Fibroblast of lung (primary cell): ENCODE measurements around the gene FREM1. TPM values are rescaled to one million over a fixed set of nuclear protein-coding genes. Genes with fewer than 3 reads are reported as not detected.
A peak's percentile ranks its signal among the peaks of the same experiment; 100 is the strongest.

Source experiments
- DNase-seq, 2 donors: peaks; one replicate each; pipeline versions ENCODE4 v3.0.0 to v3.0.0-alpha.2; 2010; ENCODE audit warnings: low read depth in 2 of 2
- H2AFZ ChIP-seq: 2 replicates; pipeline ENCODE4 v1.5.1; 2012; ENCODE audit warnings: low read length, control low read depth, inconsistent platforms
- H3K27ac ChIP-seq: 2 replicates; pipeline ENCODE4 v1.5.1; 2011; ENCODE audit warnings: low read length, control low read depth; ENCODE audit not compliant: insufficient read depth
- H3K27me3 ChIP-seq: 2 replicates; pipeline ENCODE4 v1.5.1; 2011; ENCODE audit warnings: mild to moderate bottlenecking, low read length; ENCODE audit not compliant: control insufficient read depth, insufficient read depth
- H3K36me3 ChIP-seq: 2 replicates; pipeline ENCODE4 v1.5.1; 2011; ENCODE audit warnings: low read length; ENCODE audit not compliant: control insufficient read depth, insufficient read depth
- H3K4me1 ChIP-seq: 2 replicates; pipeline ENCODE4 v1.5.1; 2011; ENCODE audit warnings: low read length; ENCODE audit not compliant: control insufficient read depth, insufficient read depth; ENCODE audit errors: extremely low read depth
- H3K4me2 ChIP-seq: 2 replicates; pipeline ENCODE4 v1.5.1; 2011; ENCODE audit warnings: low read length, control low read depth; ENCODE audit not compliant: insufficient read depth; ENCODE audit errors: extremely low read depth
- H3K4me3 ChIP-seq, 4 experiments: fragments of 200-600 bp in 1 of 4; sonication (generic) in 1 of 4; replicated peaks in 1 of 4; 2 replicates each; pipeline ENCODE4 v1.5.1; 2011 to 2016; ENCODE audit warnings: low read length in 4 of 4, low read depth in 3 of 4, mild to moderate bottlenecking in 3 of 4, control low read depth in 2 of 4, inconsistent platforms in 1 of 4, mixed read lengths in 1 of 4; ENCODE audit not compliant: insufficient read depth in 1 of 4; ENCODE audit errors: control extremely low read depth in 1 of 4
- H3K79me2 ChIP-seq: 2 replicates; pipeline ENCODE4 v1.5.1; 2012; ENCODE audit warnings: mild to moderate bottlenecking, low read length, inconsistent platforms; ENCODE audit not compliant: control insufficient read depth, insufficient read depth
- H3K9ac ChIP-seq: 2 replicates; pipeline ENCODE4 v1.5.1; 2011; ENCODE audit warnings: mild to moderate bottlenecking, low read length, control low read depth; ENCODE audit not compliant: insufficient read depth
- H3K9me3 ChIP-seq: 2 replicates; pipeline ENCODE4 v1.5.1; 2012; ENCODE audit warnings: low read depth, low read length; ENCODE audit not compliant: control insufficient read depth, insufficient read depth
- H4K20me1 ChIP-seq: 2 replicates; pipeline ENCODE4 v1.5.1; 2011; ENCODE audit warnings: low read length; ENCODE audit not compliant: control insufficient read depth, insufficient read depth; ENCODE audit errors: extremely low read depth
- EZH2 ChIP-seq: IDR thresholded peaks from 2 replicates; pipeline ENCODE4 v1.5.1; 2012; ENCODE audit warnings: low read length, control low read depth, mild to moderate bottlenecking; ENCODE audit errors: missing control alignments
- polyA plus RNA-seq, 2 donors: library from polyadenylated mRNA; depleted of rRNA in 1 of 2; stranded (reverse) in 1 of 2; unstranded in 1 of 2; fragments of >200 nt; gene quantifications; 2 replicates each; pipeline ENCODE4 v1.2.1, GENCODE V29; 2011 to 2012; ENCODE audit warnings: missing spikeins in 1 of 2
- total RNA-seq: library from RNA; depleted of rRNA; stranded (reverse); fragments of >200 nt; gene quantifications from 2 replicates; pipeline ENCODE4 v1.2.1, GENCODE V29; 2014
- TF ChIP-seq, protein P1 (sequence below), 2 donors: IDR thresholded peaks in 1 of 2; conservative IDR thresholded peaks in 1 of 2; 1 replicate in 1 of 2; 2 replicates in 1 of 2; pipeline ENCODE4 v1.5.1; 2011 to 2012; ENCODE audit warnings: low read length in 2 of 2, control low read depth in 1 of 2, inconsistent platforms in 1 of 2, low read depth in 1 of 2, mild to moderate bottlenecking in 1 of 2

The FREM1 gene
- total and polyA plus RNA-seq, 2 donors (not counting 1 experiment from before 2014, with no cell fraction given), result under 0.01 to 0.01 TPM

DNA sequence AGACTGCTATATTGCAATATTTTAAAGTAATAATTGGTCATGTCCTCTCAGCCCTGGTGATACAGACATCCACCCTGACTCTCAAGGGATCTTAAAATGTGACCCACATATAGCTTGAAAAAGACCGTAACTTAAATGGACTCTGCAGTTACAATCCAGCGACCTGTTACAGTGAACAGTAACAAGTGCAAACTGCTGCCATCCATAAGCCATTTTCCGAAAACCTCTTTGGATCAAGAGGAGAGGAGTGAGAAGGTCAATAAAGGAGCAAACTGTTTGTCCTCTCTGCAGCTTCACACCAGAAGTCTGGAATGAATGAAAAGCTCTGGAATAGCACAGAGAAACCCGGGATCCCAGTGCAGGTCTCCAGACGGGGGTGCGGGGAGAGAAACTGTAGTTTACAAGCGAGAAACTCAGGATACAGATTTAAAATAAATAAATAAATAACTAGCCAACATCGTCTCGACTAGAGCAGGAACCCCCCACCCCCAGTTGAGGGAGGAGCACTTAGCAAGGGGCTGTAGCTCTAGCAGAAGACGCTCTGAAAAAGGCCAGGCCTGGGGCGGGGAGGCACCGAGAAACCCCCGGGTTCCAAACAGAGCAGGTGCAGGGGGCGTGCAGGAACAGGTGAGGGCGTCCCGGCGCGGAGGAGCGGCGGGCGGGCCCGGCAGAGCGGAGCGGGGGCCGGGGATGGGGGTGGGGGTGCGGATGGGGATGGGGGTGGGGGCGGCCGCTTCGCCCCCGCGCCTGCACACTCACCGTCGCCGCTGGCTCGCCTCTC lies 217.6 kb downstream of the FREM1 start:
- H3K4me3 ChIP-seq, result peak overlapping the region; percentile 71 to 77 (median 74)
- H3K27ac ChIP-seq, result peak overlapping the region; percentile 16
- no peaks in the 10 kb centered on the region for H3K9me3 ChIP-seq
- H3K9ac ChIP-seq, result peak overlapping the region; percentile 62
- H3K4me1 ChIP-seq, result no peaks in the 10 kb centered on the region
- peak; percentile 12 to 30 for DNase-seq
- H2AFZ ChIP-seq, result peak overlapping the region; percentile 86
- no peak for TF ChIP-seq EZH2
- TF ChIP-seq, protein P1, sequence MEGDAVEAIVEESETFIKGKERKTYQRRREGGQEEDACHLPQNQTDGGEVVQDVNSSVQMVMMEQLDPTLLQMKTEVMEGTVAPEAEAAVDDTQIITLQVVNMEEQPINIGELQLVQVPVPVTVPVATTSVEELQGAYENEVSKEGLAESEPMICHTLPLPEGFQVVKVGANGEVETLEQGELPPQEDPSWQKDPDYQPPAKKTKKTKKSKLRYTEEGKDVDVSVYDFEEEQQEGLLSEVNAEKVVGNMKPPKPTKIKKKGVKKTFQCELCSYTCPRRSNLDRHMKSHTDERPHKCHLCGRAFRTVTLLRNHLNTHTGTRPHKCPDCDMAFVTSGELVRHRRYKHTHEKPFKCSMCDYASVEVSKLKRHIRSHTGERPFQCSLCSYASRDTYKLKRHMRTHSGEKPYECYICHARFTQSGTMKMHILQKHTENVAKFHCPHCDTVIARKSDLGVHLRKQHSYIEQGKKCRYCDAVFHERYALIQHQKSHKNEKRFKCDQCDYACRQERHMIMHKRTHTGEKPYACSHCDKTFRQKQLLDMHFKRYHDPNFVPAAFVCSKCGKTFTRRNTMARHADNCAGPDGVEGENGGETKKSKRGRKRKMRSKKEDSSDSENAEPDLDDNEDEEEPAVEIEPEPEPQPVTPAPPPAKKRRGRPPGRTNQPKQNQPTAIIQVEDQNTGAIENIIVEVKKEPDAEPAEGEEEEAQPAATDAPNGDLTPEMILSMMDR (conservative IDR thresholded peaks at IDR 0.05 in 1 of 2, IDR thresholded peaks at IDR 0.05 in 1 of 2; ENCODE audit: low read depth in 1 of 2, low read length in 2 of 2), result no peak
- H3K27me3 ChIP-seq, result peaks cover 3% of the 10 kb centered on the region
- H3K79me2 ChIP-seq, result peaks cover 3% of the 10 kb centered on the region
- no peaks in the 10 kb centered on the region for H4K20me1 ChIP-seq
- H3K36me3 ChIP-seq, result no peaks in the 10 kb centered on the region
- peak overlapping the region; percentile 98 for H3K4me2 ChIP-seq

DNA sequence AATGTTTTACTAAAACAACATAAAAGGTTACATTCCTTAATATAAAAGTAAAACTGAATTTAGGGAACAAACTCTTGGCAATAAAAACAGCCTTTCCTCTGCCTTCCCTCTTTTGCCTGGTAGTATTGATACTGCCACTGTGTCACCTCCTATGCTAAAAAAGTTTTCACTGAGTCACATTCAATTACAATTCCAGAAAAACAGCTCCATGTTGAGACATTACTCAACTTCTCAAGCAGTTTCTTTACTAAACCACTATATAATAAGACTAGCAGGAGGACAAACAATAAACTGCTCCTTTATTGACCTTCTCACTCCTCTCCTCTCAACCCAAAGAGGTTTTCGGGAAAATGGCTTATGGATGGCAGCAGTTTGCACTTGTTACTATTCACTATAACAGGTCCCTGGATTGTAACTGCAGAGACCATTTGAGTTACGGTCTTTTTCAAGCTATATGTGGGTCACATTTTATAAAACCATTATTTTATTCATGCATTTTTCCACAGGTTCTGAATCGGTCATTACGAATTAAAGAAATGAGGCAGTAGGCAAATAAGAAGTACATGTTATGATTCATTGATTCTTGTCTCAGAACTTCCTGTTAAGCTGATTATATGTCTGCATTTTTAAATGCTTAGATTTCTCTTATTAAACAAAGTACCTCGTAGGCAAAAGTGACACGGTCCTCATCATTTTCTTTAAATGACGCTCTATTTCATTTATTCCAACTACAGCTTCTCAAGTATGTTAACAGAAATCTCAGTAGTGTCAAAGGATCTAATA lies 219.1 kb downstream of the FREM1 start:
- TF ChIP-seq, protein P1 (conservative IDR thresholded peaks at IDR 0.05 in 1 of 2, IDR thresholded peaks at IDR 0.05 in 1 of 2; ENCODE audit: low read depth in 1 of 2, low read length in 2 of 2), result no peak
- no peak for TF ChIP-seq EZH2
- Histone ChIP-seq H3K4me1 (peaks cover 2% of the 10 kb centered on the region), H3K4me3 (no peak overlapping the region), H3K27me3 (no peaks in the 10 kb centered on the region), H3K4me2 (no peak overlapping the region), H2AFZ (no peak overlapping the region), H3K36me3 (no peaks in the 10 kb centered on the region), H3K79me2 (peaks cover 3% of the 10 kb centered on the region), H4K20me1 (no peaks in the 10 kb centered on the region), H3K9me3 (no peaks in the 10 kb centered on the region), H3K27ac (no peak overlapping the region), H3K9ac (no peak overlapping the region)
- DNase-seq, result peak in 1 of 2 donors; percentile 23

DNA sequence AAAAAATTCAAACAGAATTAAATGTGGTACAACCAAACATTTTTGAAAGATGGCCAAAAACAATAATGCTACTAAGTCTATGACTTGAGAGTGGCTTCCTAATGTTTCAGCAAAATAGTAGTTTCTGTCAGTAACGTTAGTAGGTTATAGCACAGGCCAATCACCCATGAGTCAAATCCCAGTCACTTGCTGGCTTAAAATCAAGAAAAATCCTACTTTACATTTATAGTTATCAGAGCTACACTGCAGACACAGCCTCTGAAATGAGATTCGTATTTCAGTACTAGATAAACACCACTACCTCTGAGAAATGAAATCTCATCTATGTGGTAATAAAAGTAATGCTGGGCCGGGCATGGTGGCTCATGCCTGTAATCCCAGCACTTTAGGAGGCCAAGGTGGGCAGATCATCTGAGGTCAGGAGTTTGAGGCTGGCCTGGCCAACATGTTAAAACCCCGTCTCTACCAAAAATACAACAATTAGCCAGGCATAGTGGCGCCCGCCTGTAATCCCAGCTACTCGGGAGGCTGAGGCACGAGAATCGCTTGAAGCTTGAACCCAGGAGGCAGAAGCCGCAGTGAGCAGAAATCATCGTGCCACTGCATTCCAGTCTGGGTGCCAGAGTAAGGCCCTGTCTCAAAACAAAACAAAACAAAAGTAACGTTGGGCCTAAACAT lies 223.0 kb downstream of the FREM1 start:
- Histone ChIP-seq H3K4me3 (no peak overlapping the region), H3K9ac (no peak overlapping the region), H3K4me1 (peaks cover 2% of the 10 kb centered on the region), H3K27me3 (no peaks in the 10 kb centered on the region), H3K27ac (no peak overlapping the region), H3K79me2 (no peaks in the 10 kb centered on the region), H2AFZ (no peak overlapping the region), H3K9me3 (no peaks in the 10 kb centered on the region), H4K20me1 (no peaks in the 10 kb centered on the region), H3K4me2 (peak overlapping the region; percentile 23), H3K36me3 (no peaks in the 10 kb centered on the region)
- TF ChIP-seq EZH2, result no peak
- TF ChIP-seq, protein P1 (conservative IDR thresholded peaks at IDR 0.05 in 1 of 2, IDR thresholded peaks at IDR 0.05 in 1 of 2; ENCODE audit: low read depth in 1 of 2, low read length in 2 of 2), result no peak
- peak; percentile 91 to 92 for DNase-seq
